ENCODE results near the gene TBX1.

TBX1 gene

DNA sequence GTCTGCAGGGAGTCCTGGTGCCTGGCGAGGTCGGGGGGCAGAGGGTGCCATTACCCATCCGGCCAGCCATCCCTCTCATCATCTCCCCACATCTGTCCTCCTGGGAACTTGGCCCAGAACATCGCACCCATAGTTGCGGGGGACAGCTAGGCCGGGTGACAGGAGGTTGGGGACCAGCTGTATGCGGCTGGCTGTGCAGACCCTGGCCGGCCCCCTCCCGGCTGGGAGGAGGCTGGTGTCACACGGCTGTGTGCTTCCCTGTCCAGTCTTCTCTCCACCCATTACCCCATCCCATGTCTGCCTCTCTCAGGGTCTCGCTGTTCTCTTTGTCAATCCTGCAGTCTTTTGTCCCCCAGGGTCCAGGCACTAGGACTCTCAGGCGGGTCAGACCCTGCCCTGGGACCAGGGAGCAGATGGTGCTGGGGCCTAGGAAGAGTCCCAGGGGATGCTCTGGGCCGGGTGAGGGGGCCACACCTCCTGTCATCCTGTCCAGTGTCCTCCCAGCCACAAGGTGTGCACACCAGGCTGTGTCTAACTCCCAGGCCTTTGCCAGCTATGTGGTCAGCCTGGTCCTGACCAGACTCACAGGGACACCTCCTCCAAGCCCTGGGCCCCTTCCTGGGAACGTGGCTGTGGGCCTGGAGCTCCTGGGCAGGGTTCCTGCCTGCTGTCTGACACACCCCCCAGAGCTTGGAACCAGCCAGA lies 6.4 kb upstream of the TBX1 start:
- no peak for DNase-seq

DNA sequence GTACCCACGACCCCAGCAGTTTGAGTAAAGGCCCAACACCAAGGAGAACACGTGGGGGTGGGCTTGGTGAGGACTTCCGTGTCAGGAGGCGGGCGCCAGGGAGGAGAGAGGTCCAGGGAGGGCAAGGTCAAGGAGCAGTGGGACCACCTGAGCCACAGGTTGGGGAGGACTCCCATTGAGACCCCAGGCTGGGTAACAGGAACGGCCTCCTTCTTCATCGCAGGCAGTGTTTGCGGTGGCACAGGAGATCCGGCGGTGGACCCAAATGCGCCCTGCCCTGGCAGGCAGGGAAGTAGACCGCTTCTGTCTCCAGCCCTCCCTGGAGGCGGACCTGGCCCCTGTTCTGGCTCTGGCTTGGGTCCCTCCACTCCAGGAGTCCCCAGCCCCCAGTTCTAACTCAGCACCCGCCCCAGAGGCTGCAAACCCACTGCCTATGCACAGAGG lies 5.9 kb upstream of the TBX1 start:
- DNase-seq: no peak

DNA sequence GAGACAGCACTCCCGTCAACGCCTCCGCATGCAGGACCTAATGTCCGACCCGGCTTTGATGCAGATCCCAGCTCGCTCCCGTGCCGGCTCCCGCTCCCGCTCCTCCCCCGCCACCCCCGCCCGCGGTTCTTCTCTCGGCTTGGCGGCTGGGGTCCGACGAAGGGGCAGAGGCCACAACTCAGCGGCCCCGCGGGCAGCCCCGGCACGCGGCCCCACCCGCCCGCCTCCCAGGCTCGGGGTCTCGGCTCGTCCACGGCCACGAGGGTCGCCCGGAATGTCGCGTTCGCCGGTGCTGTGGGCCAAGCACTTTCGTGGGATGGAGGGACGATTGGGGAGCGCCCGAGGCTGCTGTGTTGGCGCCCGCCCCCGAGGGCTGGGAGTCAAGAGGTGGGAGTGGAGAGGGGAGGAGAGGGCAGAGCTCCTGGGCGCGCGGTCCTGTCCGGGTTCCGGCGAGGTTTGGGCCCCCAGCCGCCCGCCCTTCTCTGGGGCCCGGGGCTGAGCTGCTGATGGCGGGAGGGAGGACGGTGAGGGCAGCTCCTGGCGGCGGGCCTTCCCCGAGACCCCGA lies 5.3 kb upstream of the TBX1 start:
- no peak for DNase-seq

DNA sequence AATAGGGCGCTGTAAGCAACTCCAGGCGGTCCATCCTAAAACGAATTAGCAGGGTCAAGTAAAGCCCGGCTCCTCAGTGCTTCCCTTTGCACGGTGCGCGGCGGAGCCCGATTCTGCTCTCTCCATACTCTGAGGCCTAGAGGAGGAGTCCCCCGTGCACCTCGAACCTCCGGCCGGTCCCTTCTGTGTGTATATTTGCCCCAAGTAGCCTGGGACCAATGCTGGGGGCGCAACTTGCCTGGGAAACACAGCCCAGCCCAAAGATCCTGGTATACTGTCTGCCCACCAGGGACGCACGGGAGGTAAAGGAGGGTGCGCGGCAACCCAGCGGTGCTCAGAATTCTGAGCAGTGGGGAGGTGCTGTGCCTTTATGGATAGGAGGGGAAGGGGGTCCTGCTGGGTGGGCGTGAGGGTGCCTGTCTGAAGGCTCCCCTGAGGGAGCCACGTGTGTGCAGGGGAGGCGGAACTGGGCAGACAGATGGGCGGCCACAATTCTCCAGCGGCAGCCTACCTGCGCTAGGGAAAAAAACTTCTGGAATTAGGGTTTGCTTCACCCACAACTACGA lies 4.8 kb upstream of the TBX1 start:
- no peak for DNase-seq

- DNase-seq: no peak
Measured at GRCh38 chr22:19756288-19757128, 4.1 kb upstream of the TBX1 start.

DNA sequence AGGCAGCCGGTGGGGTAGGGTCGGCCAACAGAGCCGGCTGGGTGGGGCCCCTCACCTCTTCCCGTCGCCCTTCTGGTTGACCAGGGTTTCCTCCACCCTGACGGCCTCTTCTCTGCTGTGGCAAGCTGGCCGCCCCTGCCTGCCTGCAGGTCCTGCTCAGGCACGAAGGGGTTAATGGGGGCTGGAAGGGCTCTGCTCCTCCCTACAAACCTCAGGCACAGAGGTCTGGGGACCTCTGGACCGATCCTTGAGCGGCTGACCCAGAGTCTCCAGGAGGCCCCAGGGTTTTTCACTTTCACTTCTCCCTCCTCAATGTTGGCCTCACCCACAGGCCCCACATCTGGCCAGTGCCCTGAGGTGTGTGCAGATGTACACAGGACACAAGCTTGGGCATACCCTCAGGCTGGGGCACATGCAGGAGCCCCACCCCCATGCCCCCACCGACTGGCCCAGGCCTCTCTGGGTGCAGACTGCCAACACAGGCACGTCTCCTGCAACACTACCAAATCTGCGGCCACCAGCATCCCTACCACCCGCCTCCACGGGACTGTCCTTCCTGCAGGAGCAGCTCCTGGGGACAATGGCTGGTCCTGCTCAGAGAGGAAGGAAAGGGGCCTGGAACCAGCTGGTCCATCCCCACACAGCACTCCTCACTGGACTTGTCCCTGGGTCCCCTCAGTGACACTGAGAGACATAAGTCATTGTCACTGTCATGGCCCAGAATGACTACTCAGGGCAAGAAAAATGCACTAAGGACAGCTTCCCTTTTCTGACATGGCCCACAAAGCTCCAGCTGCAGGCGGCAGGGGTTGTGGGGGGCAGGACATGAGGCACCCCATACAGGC lies 3.2 kb upstream of the TBX1 start:
- DNase-seq: no peak

GRCh38 chr22:19757985-19758895 lies 2.3 kb upstream of the TBX1 start:
- no peak for DNase-seq

DNA sequence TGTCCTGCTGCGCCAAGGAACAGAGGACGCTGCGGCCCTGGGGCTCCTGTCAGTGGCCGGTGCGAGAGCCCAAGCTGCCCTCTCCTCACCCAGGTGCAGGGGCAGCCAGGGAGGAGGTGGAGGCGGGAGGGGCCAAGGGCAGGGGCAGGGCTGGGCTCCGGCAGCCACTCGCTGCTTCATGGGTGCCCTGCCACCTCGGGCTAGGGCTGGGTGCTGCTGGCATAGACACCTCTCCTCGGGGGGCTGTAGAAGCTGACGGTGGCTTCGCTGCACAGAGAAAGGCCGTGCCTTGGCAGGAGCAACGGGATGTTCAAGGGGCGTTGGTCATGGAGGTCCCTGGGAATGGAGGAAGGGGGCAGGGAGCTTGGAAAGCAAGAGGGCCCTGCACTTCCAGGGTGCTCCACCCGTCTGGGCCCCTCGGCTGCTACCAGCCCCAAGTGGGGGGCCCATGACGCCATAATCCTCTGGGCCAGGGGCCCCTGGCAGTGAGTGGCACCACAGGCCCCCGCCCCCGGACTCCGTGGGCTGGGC lies 1.6 kb upstream of the TBX1 start:
- DNase-seq: no peak

- no peak for DNase-seq
Measured at GRCh38 chr22:19759427-19760057, 1.0 kb upstream of the TBX1 start.

DNA sequence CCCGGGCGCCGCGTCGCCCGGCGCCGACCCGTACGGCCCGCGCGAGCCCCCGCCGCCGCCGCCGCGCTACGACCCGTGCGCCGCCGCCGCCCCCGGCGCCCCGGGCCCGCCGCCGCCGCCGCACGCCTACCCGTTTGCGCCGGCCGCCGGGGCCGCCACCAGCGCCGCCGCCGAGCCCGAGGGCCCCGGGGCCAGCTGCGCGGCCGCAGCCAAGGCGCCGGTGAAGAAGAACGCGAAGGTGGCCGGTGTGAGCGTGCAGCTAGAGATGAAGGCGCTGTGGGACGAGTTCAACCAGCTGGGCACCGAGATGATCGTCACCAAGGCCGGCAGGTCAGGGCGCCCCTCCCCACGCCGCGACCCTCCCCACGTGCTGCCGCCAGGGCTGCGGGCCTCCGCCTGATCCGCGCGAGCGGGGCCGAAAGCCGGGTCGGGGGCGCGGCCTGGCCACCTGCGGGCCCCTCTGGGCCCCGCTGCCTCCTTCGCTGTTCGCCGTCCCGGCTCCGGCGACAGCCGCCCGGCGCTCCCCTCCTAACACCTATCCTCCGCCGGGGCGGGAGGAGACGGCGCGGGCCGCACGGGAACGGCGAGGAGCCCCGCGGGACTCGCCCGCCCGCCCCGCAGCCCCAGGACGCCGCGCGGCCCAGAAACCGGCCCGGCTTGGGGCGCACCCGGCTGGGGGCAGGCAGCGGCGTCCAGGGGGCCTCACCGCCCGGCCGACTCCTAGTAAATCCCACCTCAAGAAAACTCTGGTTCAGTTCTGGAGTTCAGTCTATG lies 560 bp downstream of the TBX1 start:
- DNase-seq: no peak

DNA sequence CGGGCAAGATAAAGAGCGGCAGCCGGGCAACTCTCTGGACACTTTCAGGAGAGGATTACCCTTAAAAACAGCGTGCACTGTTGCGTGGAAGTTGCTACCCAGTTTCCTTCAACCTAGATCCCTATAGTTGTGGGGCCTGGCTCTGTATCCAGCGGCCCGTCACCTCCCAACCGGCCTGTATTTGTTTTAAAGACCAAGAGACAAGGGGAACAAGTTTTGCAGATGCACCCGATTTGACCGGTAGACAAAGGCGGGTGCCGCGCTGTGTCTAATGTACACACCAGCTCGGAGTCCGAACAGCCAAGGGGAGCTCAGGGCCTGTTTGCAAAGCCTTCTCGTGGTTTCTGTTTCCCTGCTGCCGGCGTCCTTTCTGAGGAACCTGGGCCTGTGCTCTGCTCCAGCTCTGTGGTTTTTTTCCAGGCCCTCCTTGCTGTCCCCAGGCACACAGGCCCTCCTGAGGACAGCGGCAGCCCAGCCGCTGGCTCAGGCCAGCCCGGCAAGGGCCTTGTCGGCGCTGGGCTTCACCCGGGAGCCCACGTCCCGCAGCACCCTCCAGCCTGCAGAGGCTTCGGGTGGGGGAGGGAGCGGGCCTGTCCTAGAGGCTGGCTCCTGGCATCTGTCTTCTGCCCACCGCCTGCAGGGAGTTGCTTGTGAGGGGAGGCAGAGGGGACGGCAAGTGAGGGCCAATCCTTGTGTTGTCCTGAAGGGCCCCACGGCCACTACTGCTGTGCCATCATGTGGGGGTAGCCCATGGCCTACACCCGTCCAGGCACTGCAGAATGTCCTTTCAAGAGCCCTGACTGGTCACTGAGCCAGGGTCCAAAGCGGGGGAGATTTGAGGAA lies 1.4 kb downstream of the TBX1 start:
- no peak for DNase-seq

DNA sequence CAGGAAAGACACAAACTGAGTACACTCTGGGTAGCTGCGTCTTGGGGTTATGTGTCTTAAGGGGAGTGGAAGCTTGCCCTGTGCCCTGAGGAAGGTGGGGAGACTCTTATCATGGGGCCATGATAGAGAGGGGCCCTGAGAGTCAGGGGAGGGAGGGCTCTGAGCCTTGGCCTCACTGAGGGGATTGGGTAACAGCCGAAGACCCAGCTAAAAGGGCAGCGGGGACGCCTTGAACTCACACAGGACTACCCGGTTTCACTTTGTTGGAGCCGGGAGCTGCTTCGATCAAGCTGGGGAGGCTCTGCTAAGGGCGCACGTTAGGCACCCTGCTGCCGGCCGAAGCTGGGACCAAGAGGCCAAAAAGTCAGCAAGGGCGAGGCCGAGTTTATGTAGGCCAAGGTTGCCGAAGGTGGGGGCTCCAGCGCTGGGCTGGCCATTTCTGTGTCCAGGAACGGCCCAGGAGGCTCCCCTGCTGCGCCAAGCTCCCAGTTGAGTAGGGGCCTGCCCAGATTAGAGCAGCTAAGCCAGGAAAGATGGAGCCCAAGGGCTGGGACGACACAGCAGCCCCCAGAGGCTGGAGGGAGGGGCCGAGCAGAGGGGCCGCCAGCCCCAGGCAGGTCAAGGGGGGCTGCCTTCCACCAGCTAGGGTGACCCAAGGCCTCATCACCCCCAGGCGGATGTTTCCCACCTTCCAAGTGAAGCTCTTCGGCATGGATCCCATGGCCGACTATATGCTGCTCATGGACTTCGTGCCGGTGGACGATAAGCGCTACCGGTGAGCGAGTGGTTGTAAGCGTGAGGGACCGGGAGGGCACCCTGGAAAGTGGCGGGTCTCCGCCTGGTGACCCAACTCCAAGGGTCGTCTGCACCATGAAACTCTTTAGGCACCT lies 2.2 kb downstream of the TBX1 start:
- DNase-seq: no peak

- DNase-seq: no peak
Measured at GRCh38 chr22:19763458-19764298, 3.1 kb downstream of the TBX1 start.

- no peak for DNase-seq
Measured at GRCh38 chr22:19764299-19764593, 3.7 kb downstream of the TBX1 start.

DNA sequence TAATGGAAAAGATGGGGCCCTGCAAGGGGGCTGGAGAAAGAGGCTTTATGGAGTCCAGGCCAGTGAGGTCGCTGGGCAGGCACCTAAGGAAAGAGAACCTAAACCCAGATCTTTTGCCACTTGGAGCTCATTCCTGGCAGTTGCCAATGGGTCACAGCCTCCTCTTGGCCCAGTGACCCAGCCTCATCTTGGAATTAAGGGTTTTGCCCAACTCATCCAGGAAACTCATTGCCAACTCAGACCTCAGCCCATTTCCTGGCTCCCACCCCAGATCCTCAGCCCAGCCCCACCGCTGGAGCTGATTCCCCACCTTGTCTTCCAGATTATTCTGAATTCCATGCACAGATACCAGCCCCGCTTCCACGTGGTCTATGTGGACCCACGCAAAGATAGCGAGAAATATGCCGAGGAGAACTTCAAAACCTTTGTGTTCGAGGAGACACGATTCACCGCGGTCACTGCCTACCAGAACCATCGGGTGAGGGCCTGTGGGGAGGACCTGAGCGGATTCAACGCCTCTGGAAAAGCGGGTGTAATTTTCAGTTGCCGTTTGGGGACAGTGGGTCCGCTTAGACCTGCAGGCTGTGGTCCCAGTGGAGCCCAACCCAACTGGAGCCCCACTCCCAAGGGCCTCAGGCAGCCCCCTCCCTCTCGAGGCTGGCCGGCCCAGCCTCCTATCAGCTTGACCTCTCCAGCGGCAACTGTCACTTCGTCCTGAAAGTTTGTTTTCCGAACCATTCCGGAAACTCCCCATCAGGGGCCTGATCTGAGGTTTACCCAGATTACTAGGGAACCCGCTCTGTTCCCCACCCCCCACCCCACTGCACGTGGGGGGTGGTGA lies 4.3 kb downstream of the TBX1 start:
- DNase-seq: no peak
